Stimulated activated CD8-positive, alpha-beta memory T cell treated with anti-CD3 and anti-CD28 coated beads, Interleukin-12 subunit alpha, Interleukin-12 subunit beta, amount 100 ng/mL, for 24 hours (primary cell): Measurements from ENCODE around the gene CCT7.

Source experiments
- DNase-seq: peaks from one replicate; pipeline ENCODE4 v3.0.0-alpha.2; 2020; ENCODE audit errors: extremely low read depth

Gene CCT7

GRCh38 chr2:73225513-73226360, 8.4 kb upstream of the CCT7 start:
- DNase-seq = no peak

DNA sequence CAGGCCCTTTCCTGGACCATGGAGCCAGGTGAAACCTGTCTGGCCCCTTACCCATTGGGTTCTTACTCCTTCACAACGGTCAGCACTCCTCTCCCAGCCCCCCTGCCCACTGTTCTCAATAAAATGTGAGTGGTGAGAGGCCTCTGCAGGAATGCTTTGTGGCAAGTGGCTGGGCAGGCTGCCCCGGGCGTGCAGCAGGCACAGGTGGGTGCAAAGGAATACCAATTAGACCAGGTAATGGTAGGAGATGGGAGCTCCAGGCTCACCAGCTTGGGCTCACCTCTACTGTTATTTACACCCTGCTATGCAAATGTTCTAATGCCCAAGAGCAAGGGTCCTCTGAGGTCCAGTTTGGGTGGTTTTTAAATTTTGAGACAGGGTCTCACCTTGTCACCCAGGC, 7.0 kb upstream of the CCT7 start:
- DNase-seq = no peak

DNA sequence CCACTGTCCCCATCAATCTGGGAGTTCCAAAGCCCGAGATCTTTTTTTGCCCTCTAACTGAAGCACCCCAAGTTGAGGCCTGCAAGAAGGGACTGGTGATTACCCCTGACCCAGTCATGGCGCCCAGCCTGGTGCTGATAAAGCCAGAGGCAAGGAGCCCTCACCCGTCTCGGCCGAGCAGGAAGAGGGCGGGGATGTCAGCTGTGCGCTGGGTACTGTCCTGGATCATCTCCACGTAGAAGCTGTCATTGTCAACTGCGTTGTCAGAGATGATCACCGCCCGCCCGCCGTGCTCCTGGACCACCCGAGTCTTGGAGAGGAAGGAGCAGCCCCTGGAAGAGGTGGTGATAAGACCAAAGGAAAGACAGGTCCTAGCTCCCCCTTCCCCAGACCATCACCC, 5.5 kb upstream of the CCT7 start:
- no peak for DNase-seq

GRCh38 chr2:73232403-73233153, 1.5 kb upstream of the CCT7 start:
- no peak for DNase-seq

DNA sequence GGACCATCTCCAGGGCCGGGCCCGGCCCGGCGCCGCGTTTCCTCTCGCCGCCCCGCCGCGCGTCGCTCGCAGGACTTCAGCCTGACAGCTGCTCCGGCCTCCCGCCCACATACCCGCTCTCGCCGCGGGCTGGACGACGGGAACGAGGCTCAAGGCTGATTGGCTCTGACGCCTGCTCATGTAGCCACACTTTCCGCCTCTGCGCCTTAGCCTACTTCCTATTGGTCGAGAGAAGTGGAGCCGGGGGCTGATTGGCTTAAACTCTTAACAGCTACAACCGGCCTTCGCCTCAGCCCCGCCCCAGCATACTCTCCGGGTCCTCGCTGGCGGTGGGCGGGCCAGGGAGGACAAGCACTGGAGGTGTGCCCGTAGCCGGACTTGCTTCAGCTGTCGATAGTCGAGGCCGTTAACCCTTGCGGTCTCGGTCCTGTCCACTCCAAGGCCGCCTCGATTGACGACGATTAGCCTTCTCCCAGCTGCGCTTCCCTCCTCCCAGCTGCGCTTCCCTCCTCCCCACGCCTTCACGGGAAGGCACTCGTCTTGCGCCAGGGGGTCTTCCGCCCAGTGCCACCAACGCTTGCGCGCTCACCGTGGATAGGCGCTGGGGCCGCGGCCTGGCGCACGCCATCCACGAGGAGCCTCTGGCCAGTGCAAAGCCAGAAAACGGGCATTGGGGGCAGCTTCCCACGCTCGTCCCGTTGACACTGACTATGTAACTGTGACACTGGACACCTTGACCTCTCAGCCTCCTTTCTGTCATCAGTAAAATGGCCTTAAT, 765 bp upstream of the CCT7 start, which contains the start of gene PRADC1:
Gene PRADC1, minus strand, starts transcription at position 86 of the 778 bp plus-strand sequence. Its CDS starts 79 bp downstream, at position 7.
- peak; percentile 86 for DNase-seq

DNA sequence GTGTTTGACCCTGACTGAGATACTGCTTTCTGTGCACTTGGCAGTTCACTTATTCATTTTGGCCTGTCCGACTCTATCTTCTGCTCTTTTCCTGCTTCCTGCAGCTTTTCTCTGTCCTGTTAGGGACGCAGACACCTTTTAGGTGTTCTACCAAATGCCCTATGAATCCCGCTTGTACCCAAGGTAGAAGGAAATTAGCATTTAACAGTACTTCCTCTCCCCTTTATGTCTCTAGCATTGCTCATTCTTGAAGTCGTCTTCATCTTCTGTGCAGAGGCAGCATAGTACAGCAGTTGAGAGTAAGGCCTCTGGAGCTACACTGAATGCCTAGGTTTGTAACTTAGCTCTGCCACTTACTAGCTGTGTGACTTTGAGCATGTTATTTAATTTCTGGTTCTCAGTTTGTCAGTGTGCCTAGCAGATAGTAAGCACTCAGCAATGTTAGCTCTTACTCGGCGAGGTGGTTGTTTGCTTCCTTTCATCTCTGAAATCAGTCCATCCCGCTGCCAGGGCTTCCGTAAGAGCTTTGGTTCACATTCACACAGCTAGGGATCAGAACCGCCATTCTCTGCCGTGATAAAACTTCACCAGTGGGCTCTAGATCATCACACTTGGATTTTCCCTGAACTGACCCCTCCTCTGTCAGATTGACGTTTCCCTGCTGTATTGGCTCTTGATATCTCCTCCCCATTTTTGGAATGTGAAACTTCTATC, 1.4 kb downstream of the CCT7 start:
- DNase-seq = no peak

DNA sequence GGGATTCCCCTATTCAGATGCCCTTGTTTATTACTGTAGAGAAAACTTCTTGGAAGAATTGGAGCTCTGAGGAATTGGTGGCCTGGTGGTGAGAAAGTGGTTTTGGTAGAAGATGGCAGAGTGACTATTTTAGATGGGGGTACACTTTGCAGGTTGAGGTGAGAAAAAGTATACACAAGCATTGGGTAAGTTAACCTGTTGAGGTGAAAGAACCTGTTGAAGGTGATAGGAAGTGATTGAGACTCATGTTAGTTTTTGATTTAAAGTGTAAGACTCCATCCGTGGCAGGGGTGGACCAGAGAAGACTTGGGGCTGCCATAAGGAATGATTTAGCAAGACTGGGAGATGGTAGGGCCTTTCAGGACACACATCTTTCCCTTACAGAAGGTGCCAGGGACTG, 3.1 kb downstream of the CCT7 start:
- no peak for DNase-seq

- no peak for DNase-seq
These were observed 4.0 kb downstream of the CCT7 start for GRCh38 chr2:73238149-73238548.

GRCh38 chr2:73238976-73239375, 4.9 kb downstream of the CCT7 start:
- no peak for DNase-seq

DNA sequence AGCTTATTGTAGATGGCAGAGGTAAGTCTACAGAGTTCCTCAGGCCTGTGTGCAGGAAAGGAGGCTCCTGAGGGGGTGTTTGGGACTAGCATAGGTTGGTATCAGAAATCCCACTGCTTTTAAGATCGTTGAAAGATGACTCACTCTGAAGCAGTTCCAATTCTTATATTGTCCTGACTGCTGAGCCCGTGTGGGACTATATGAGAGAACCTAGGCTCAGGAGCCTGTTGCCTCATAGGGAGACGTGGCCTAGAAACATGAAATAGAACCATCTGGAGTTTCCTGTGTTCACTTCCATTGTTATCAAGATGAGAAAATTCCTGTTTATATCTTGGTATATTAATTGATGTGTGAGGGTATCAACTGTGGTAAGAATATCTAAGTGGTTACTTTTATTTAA, 5.7 kb downstream of the CCT7 start:
- DNase-seq = no peak

DNA sequence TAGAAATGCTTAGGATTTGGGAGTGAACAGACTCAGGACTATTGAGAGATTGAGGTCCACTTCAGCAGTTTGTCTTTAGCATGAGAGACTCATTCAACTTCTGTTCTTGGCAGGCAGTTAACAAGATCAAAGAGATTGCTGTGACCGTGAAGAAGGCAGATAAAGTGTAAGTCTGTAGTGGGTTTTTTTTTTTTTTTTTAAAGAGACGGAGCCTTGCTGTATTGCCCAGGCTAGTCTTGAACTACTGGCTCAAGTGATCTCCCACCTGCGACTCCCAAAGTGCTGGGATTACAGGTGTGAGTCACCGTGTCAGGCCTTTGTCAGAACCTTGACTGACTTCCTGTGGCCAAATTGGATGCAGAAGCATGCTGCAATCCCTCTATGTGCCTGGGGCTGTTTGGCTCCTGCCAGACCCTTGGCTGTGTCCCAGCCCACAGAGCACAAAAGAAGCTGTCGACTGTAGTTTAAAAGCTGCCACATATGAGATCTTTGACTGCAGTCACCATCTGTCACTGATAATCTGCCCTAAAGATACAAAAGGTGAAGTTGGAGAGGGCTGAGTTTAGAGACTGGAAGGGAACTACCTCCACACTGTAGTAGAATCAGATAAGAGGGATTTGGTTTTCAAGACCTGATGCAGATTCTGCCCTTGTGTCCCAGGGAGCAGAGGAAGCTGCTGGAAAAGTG, 9.9 kb downstream of the CCT7 start:
- no peak for DNase-seq

DNA sequence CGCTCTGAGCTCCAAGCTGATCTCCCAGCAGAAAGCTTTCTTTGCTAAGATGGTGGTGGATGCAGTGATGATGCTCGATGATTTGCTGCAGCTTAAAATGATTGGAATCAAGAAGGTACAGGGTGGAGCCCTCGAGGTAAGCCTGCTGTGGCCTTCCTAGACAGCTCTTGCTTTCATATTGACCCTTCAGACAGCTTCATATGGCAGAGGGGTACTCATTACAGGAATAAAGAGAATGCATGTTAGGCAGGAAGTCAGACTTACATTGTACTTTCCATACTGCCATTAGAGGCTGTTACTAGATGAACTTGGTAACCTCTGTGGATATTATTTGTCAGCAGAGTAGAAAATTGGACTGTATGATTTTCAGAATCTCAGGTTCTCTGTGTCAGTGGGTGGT, 10.5 kb downstream of the CCT7 start:
- DNase-seq = no peak

- no peak for DNase-seq
These were observed 12.7 kb downstream of the CCT7 start for GRCh38 chr2:73246850-73247249.

- DNase-seq = no peak
These were observed 15.5 kb downstream of the CCT7 start for GRCh38 chr2:73249636-73250035.

- DNase-seq = no peak
These were observed 17.1 kb downstream of the CCT7 start for GRCh38 chr2:73250872-73251846.

DNA sequence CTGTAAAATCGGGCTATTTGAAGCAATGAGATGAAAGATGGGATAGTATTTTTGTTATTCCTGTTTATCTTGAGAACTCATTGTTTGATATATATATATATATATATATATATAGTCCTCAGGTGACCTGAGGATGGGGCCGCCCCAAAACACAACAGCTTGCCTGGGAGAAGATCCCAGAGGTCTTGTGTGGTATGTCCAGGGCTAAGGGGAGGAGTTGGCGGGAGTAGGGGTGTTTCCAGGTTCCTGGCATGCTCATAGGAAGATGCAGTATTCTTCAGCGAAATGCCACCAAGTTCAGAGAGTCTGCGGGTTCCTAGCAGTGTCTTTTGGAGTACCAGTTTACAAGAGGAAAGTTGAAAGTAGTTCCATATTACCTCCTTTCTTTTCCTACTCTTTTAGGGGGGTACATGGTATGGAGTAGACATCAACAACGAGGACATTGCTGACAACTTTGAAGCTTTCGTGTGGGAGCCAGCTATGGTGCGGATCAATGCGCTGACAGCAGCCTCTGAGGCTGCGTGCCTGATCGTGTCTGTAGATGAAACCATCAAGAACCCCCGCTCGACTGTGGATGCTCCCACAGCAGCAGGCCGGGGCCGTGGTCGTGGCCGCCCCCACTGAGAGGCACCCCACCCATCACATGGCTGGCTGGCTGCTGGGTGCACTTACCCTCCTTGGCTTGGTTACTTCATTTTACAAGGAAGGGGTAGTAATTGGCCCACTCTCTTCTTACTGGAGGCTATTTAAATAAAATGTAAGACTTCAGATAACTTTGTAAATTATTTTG, 18.3 kb downstream of the CCT7 start:
- DNase-seq = no peak

DNA sequence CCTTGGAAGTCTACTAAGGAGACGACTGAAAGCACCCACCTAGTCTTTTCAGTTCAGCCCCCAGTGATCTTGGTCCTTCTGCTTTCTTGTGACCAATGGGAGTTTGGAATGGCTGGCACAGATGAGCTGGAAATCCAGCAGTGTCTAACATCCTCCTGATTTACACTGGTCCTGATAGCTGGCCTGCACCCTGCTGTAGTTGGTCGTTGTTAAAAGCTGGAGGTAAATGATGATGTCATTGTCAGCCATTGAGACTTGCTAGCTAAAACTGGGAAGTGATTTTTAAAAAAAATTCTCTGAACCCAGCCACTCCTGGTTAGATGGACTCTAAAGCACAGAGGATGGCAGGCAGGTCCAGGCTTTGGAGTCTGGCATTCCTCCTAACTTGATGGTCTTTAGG, 19.3 kb downstream of the CCT7 start:
- DNase-seq = no peak

DNA sequence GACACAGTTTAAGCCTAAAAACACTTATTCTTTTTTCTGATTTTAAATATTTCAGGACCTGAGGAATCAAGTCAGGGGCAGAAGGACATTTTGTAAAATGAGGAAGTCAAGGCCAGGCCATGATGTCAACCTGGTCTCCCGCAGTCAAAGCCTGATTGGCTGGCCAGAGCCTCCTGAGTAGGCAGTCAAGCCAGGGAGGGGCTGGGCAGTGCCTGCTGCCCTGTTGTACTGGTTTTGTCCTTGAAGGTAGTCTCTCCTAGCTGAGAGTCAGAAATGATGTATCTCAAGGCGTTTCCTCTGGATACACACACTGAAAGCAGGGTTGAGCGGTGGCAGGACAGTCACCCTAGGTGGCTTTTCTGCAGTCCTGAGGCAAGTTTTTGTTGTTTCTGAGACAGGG, 19.8 kb downstream of the CCT7 start:
- no peak for DNase-seq
